ENCODE measurements around the gene SUN3.

DNA sequence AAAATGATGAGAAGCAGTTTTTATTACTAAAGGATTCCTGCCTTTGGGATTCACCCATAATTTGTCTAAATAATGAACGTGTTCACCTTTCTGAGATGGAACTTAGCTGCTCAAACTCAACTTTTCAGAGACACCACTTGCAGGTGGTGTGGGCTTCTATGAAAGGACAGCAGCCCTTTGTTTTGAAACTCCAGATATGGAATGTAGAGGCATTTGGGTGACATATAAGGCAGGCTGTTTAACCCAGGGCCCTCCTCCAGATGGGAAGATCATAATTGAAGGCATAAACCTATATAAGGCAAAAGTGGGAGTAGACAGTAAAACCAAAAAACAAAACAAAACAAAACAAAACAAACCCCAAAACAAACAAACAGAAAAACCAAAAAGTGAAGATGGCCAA, 37.6 kb downstream of the SUN3 start:
- TF ChIP-seq, protein P1, sequence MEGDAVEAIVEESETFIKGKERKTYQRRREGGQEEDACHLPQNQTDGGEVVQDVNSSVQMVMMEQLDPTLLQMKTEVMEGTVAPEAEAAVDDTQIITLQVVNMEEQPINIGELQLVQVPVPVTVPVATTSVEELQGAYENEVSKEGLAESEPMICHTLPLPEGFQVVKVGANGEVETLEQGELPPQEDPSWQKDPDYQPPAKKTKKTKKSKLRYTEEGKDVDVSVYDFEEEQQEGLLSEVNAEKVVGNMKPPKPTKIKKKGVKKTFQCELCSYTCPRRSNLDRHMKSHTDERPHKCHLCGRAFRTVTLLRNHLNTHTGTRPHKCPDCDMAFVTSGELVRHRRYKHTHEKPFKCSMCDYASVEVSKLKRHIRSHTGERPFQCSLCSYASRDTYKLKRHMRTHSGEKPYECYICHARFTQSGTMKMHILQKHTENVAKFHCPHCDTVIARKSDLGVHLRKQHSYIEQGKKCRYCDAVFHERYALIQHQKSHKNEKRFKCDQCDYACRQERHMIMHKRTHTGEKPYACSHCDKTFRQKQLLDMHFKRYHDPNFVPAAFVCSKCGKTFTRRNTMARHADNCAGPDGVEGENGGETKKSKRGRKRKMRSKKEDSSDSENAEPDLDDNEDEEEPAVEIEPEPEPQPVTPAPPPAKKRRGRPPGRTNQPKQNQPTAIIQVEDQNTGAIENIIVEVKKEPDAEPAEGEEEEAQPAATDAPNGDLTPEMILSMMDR (IDR thresholded peaks at IDR 0.05): no peak
- TF ChIP-seq POLR2A (IDR thresholded peaks at IDR 0.05): no peak

Data from transverse colon (tissue), 3 donors.